ENCODE data around the gene DNASE2.
A peak's percentile ranks its signal among the peaks of the same experiment; 100 is the strongest.

The DNASE2 gene

DNA sequence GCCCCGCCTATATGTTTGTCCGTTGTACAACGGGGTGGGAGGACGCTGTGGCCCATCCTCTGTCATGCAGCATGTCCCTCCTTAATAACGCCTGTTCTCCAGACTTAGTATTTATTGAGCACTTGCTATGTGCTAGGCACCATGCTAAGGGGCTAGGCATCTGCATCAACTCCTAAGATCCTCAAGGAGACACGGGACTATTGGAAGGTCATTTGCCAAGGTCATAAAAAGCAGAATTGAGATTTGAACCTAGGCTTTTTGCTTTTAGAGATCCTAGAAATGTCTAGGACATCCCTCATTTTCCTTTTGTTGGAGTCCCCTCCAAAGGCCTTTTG, 44.8 kb downstream of the DNASE2 start:
- Mint-ChIP-seq H3K4me3 (no peak overlapping the region), H3K27me3 (ENCODE audit: low read depth) (peaks cover 79% of the 10 kb centered on the region), H3K9me3 (no peaks in the 10 kb centered on the region), H3K36me3 (ENCODE audit: low read depth) (no peaks in the 10 kb centered on the region), H3K4me1 (ENCODE audit: low read depth) (peaks cover 30% of the 10 kb centered on the region), H3K27ac (no peak overlapping the region)

DNA sequence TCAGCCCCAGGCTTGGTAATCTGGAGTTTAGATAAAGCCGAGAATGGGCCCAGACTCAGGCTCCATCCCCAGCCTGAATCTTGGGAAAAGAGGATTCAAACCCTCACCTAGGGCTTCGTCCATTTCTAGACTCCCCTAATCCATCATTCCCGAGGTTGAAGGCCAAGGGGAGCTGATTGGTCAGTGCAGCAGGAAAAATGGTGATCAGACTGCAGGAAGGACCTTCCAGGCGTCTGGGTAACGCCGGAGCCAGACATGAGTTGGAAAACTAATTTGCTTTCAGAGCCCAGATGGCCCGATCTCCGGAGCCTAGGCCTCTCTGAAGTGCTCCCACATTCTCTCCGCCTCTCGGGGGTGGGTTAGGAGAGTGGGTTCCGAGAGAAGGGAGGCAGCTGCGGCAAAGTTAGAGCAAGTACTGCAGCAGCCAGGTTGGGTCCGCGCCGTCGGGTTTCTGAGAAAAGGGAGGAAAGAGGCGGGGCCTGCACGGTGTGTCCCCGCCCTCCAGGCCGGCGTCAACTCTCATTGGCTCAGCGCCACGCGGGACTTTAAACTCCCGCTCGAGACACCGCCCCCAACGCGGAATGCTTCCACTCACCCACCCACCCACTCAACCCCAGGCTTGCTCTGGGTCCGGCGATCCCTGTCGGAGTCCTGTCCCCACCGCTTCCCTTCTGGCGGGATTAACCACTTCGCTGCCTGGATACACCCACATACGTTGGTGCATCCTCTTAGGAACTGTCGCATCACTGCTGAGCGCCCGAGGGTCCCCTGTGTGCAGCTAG, 46.1 kb downstream of the DNASE2 start:
- Mint-ChIP-seq H3K27me3 (ENCODE audit: low read depth) (peaks cover 78% of the 10 kb centered on the region), H3K4me3 (no peak overlapping the region), H3K9me3 (no peaks in the 10 kb centered on the region), H3K4me1 (ENCODE audit: low read depth) (peaks cover 21% of the 10 kb centered on the region), H3K27ac (peak overlapping the region; percentile 23), H3K36me3 (ENCODE audit: low read depth) (no peaks in the 10 kb centered on the region)

DNA sequence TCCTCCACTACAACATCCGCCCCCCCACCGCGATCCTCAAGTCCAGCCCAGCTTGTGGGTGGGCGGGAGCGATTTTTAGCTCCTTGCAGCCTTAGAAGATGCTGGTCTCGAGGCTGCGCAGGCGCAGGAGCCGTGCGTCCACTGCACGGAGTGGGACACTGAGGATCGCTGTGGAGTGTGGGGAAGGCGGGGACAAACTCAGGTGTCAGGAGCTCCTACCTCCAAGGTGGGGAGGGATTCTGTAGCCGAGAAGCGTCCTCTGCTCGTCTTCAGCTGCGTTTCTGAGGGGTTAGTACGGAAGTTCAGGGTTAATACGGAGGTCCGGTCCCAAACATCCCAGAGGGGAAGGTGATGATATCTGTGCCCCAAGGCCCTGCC, 46.7 kb downstream of the DNASE2 start, which contains the start of gene RTBDN:
RTBDN (minus strand) TSS at position 14 of the 378 bp plus-strand sequence. CDS start 4,600 bp downstream, outside the sequence.
- H3K4me1 Mint-ChIP-seq (ENCODE audit: low read depth) = peaks cover 20% of the 10 kb centered on the region
- peak within 1 kb of the TSS; percentile 23 for H3K27ac Mint-ChIP-seq
- peak within 1 kb of the TSS; percentile 61 for H3K4me3 Mint-ChIP-seq
- peaks cover 79% of the 10 kb centered on the region for H3K27me3 Mint-ChIP-seq (ENCODE audit: low read depth)
- H3K36me3 Mint-ChIP-seq (ENCODE audit: low read depth) = no peaks in the 10 kb centered on the region
- no peaks in the 10 kb centered on the region for H3K9me3 Mint-ChIP-seq

DNA sequence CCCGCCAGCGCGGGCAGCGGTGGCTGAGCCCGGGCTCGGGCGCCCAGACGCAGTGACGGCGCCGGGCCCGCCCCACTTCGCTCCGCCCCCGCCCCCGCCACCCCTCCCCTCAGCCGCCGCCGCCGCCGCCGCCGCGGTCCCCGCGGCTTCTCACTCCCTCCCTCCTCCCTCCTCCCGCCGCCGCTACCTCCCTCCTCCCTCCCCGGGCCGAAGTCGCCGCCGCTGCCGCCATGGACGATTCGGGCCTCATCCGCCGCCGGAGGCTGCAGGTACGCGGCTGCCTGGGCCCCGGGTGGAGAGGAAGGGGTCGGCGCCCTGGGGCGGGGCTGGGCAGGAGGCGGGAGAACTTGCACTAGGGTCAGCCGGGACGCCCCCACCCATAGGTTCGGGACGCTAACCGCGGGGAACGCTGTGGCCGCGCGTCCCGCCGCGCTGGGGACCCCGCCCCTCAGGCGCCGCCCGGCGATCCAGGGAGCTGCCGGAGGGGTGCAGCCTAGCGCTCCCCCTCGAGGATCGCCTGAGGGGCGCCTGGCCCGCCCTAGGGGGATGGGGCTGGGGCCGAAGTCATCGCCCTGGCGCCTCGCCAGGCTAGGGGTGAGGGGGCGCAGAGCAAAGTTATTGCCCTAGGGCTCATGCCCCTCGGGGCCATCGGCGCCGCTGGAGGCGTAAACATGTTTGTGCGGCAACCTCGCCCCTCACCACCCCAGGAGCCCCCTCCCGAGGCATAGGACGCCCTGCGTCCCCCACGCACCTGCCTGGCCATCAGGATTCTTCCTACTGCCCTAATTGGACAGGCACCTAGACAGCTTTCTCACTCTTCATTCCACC, 47.3 kb downstream of the DNASE2 start:
- peaks cover 14% of the 10 kb centered on the region for H3K4me1 Mint-ChIP-seq (ENCODE audit: low read depth)
- H3K27ac Mint-ChIP-seq = peak overlapping the region; percentile 23
- peak overlapping the region; percentile 61 for H3K4me3 Mint-ChIP-seq
- peaks cover 75% of the 10 kb centered on the region for H3K27me3 Mint-ChIP-seq (ENCODE audit: low read depth)
- no peaks in the 10 kb centered on the region for H3K36me3 Mint-ChIP-seq (ENCODE audit: low read depth)
- no peaks in the 10 kb centered on the region for H3K9me3 Mint-ChIP-seq

DNA sequence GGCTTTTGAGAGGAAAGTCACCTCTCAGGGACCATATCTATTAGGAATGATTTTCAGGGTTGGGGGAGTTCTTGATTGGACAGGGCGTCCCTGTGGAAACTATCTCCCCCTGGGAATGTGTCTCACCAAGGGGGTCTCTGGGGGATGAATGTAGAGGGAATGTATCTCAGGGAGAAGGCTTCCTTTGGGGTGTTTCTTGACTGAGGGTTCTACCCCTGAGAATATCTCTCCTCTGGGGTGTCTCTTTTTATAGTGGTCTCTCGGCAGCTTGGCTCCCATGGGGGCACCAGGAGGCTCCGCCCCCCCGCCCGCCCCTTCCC, 47.9 kb downstream of the DNASE2 start:
- H3K4me1 Mint-ChIP-seq (ENCODE audit: low read depth) = peaks cover 14% of the 10 kb centered on the region
- no peak overlapping the region for H3K27ac Mint-ChIP-seq
- no peaks in the 10 kb centered on the region for H3K9me3 Mint-ChIP-seq
- peaks cover 74% of the 10 kb centered on the region for H3K27me3 Mint-ChIP-seq (ENCODE audit: low read depth)
- no peaks in the 10 kb centered on the region for H3K36me3 Mint-ChIP-seq (ENCODE audit: low read depth)
- H3K4me3 Mint-ChIP-seq = peak overlapping the region; percentile 18

DNA sequence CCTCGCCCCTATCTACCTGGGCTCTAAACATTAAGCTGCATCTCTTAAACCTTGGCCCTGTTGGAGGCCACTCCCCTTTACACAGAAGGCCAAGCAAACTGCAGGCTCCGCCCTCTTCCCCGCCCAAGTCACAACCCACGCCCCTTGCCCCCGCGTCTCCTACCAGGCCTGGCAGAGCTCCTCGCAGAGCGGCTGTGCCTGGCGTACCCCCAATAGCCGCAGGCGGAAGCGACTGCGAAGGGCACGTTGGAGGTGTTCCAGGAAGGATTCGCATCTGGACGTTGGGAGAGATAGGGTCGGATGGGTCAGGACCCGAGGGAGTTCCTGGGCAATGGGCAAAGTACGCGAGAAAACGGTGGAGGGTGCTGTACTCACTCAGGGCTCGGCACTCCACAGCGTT, 52.8 kb downstream of the DNASE2 start:
- H3K27me3 Mint-ChIP-seq (ENCODE audit: low read depth) = peaks cover 51% of the 10 kb centered on the region
- H3K4me3 Mint-ChIP-seq = no peak overlapping the region

DNA sequence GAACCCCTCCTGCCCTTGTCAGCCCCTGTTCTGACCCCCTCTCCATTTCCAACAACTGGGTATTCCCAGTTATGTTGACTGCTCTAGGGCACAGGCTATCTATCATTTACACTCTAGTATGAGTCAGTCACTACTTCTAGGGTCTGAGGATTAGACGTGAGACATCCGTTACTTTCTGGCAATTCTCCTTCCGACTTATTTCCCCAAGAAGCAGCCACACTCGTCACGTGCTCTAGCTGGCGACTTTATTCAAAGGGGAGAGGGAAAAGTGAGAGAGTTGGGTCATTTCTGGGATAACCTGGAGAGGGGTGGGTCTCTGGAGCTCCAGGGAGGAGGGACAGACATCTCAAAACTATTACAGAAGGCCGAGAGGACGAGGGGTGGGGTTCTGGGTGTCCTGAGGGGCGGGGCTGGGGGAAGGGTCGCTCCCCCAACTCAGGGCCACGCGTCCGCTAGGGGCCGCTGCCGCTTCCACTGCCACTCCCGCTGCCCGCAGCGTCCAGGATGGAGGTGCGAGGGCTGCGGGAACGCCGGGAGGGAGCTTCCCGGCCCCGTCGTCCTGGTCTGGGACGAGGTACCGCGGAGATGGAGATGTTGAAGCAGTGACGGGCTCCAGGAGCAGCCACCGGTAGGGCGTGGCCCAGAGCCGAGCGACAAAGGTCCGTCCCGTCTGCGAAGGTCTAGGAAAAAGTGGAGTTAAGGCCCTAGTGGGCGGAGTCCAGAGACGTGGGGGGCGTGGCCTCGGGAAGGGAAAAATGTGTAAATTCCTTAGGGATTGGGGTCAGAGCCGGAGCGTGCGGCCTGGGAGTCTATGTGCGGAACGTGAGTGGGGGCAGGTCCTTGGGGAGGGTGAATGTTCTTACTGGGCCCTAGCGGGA, 55.8 kb downstream of the DNASE2 start:
- Mint-ChIP-seq H3K4me3 (peak overlapping the region; percentile 41), H3K27me3 (ENCODE audit: low read depth) (peaks cover 27% of the 10 kb centered on the region), H3K9me3 (no peaks in the 10 kb centered on the region), H3K4me1 (ENCODE audit: low read depth) (peaks cover 7% of the 10 kb centered on the region), H3K27ac (no peak overlapping the region), H3K36me3 (ENCODE audit: low read depth) (no peaks in the 10 kb centered on the region)

More for the DNA sequence above, 52.8 kb downstream of the DNASE2 start:
- Mint-ChIP-seq H3K36me3 (ENCODE audit: low read depth) (no peaks in the 10 kb centered on the region), H3K9me3 (no peaks in the 10 kb centered on the region), H3K4me1 (ENCODE audit: low read depth) (peaks cover 15% of the 10 kb centered on the region), H3K27ac (no peak overlapping the region)

Data from T-helper 1 cell treated with Interleukin-12 subunit alpha and Interleukin-12 subunit beta and Interleukin-4 antibody, amounts not matched to agents 30 μg/mL and 1 μg/mL, for 36 hours (primary cell).